A549 (cell line): Measurements from ENCODE around the gene UNC45A. TPM values are rescaled to one million over a fixed set of nuclear protein-coding genes. Genes with fewer than 3 reads are reported as not detected.
A peak's percentile ranks its signal among the peaks of the same experiment; 100 is the strongest.

Experiments used
- ATOH8 ChIP-seq: fragments of 250-450 bp; sonication (Bioruptor Pico); IDR thresholded peaks from 2 replicates; pipeline ENCODE4 v1.5.0; 2020; ENCODE audit warnings: low read depth, mild to moderate bottlenecking, moderate library complexity
- BHLHE40 ChIP-seq: IDR thresholded peaks from 2 replicates; pipeline ENCODE4 v1.6.1; 2012; ENCODE audit warnings: low read depth, low read length, inconsistent platforms
- CBX2 ChIP-seq: fragments of 200-600 bp; sonication (generic); IDR thresholded peaks from 2 replicates; pipeline ENCODE4 v1.6.1; 2016; ENCODE audit warnings: low read depth, mild to moderate bottlenecking, borderline replicate concordance
- CTCF ChIP-seq: fragments of >200 bp; sonication (Bioruptor Twin); formaldehyde crosslinking; IDR thresholded peaks from 3 replicates; pipeline ENCODE4 v1.5.1; 2016
- E2F6 ChIP-seq: IDR thresholded peaks from 2 replicates; pipeline ENCODE4 v1.6.1; 2012; ENCODE audit warnings: low read depth, borderline replicate concordance
- EHF ChIP-seq: fragments of 250-450 bp; sonication (Bioruptor Pico); IDR thresholded peaks from 2 replicates; pipeline ENCODE4 v1.5.0; 2020; ENCODE audit warnings: mild to moderate bottlenecking
- EP300 ChIP-seq, 2 experiments: fragments of >200 bp; sonication (Bioruptor Twin); formaldehyde crosslinking; IDR thresholded peaks; 2 replicates in 1 of 2; 3 replicates in 1 of 2; pipeline ENCODE4 v1.6.1; 2016 to 2017
- ESRRA ChIP-seq: fragments of 150-350 bp; IDR thresholded peaks from 2 replicates; pipeline ENCODE4 v1.6.1; 2014; ENCODE audit warnings: mild to moderate bottlenecking, low read length, borderline replicate concordance
- FOSB ChIP-seq: fragments of 250-450 bp; sonication (Bioruptor Pico); IDR thresholded peaks from 2 replicates; pipeline ENCODE4 v1.5.0; 2020; ENCODE audit warnings: mild to moderate bottlenecking, moderate library complexity
- FOSL2 ChIP-seq, 2 experiments: fragments of 450-650 bp in 1 of 2; fragments of >200 bp in 1 of 2; sonication (Bioruptor Twin) in 1 of 2; formaldehyde crosslinking; IDR thresholded peaks; 2 replicates each; pipeline versions ENCODE4 v1.5.0 to v1.6.1; 2016 to 2020; ENCODE audit warnings: mild to moderate bottlenecking in 1 of 2, moderate library complexity in 1 of 2
- FOXS1 ChIP-seq: fragments of 250-450 bp; sonication (Bioruptor Pico); IDR thresholded peaks from 2 replicates; pipeline ENCODE4 v1.5.0; 2020; ENCODE audit warnings: mild to moderate bottlenecking, moderate library complexity
- HDAC2 ChIP-seq: fragments of 200-600 bp; sonication (generic); IDR thresholded peaks from 2 replicates; pipeline ENCODE4 v1.6.1; 2016
- HES2 ChIP-seq: fragments of >200 bp; sonication (Bioruptor Twin); formaldehyde crosslinking; IDR thresholded peaks from 2 replicates; pipeline ENCODE4 v1.6.1; 2016
- HEYL ChIP-seq: fragments of 250-450 bp; sonication (Bioruptor Pico); IDR thresholded peaks from 2 replicates; pipeline ENCODE4 v1.8.0; 2021; ENCODE audit warnings: mild to moderate bottlenecking, moderate library complexity
- HOXA7 ChIP-seq: fragments of 250-450 bp; sonication (Bioruptor Pico); IDR thresholded peaks from 2 replicates; pipeline ENCODE4 v1.5.0; 2020; ENCODE audit warnings: mild to moderate bottlenecking, moderate library complexity
- HOXB5 ChIP-seq: fragments of 250-450 bp; sonication (Bioruptor Pico); IDR thresholded peaks from 2 replicates; pipeline ENCODE4 v1.5.0; 2020; ENCODE audit warnings: mild to moderate bottlenecking, moderate library complexity
- KDM1A ChIP-seq: fragments of 200-600 bp; sonication (generic); IDR thresholded peaks from 2 replicates; pipeline ENCODE4 v1.6.1; 2016; ENCODE audit warnings: low read depth, mild to moderate bottlenecking
- MAX ChIP-seq: IDR thresholded peaks from 2 replicates; pipeline ENCODE4 v1.6.1; 2012
- MYC ChIP-seq: IDR thresholded peaks from 2 replicates; pipeline ENCODE4 v1.6.1; 2012; ENCODE audit warnings: mild to moderate bottlenecking, inconsistent platforms, low read length, improper control_type of control experiment, borderline replicate concordance
- NPAS2 ChIP-seq: fragments of 250-450 bp; sonication (Bioruptor Pico); IDR thresholded peaks from 2 replicates; pipeline ENCODE4 v1.8.0; 2022; ENCODE audit warnings: mild to moderate bottlenecking, moderate library complexity, borderline replicate concordance
- POLR2AphosphoS2 ChIP-seq: conservative IDR thresholded peaks from 2 replicates; pipeline ENCODE4 v1.6.1; 2012; ENCODE audit warnings: low read length, improper control_type of control experiment, inconsistent platforms
- RAD21 ChIP-seq, 2 experiments: fragments of >200 bp in 1 of 2; sonication (Bioruptor Twin) in 1 of 2; formaldehyde crosslinking in 1 of 2; IDR thresholded peaks in 1 of 2; conservative IDR thresholded peaks in 1 of 2; 2 replicates in 1 of 2; 3 replicates in 1 of 2; pipeline ENCODE4 v1.6.1; 2012 to 2018; ENCODE audit warnings: inconsistent platforms in 1 of 2
- RNF2 ChIP-seq: fragments of 200-600 bp; sonication (generic); IDR thresholded peaks from 2 replicates; pipeline ENCODE4 v1.6.1; 2016; ENCODE audit warnings: low read depth, mild to moderate bottlenecking, antibody characterized with exemption, moderate library complexity, borderline replicate concordance
- SREBF2 ChIP-seq: fragments of 450-650 bp; IDR thresholded peaks from 2 replicates; pipeline ENCODE4 v1.6.1; 2014; ENCODE audit warnings: mild to moderate bottlenecking, moderate library complexity
- TFCP2L1 ChIP-seq: fragments of 250-450 bp; sonication (Bioruptor Pico); IDR thresholded peaks from 2 replicates; pipeline ENCODE4 v1.5.0; 2021; ENCODE audit warnings: mild to moderate bottlenecking
- USF2 ChIP-seq: fragments of 450-650 bp; IDR thresholded peaks from 2 replicates; pipeline ENCODE4 v1.6.1; 2014; ENCODE audit warnings: antibody characterized with exemption
- ZFP36 ChIP-seq: fragments of 450-650 bp; IDR thresholded peaks from 2 replicates; pipeline ENCODE4 v1.6.1; 2014; ENCODE audit warnings: borderline replicate concordance; ENCODE audit not compliant: partially characterized antibody
- ZNF302 ChIP-seq: fragments of 250-450 bp; sonication (Bioruptor Pico); IDR thresholded peaks from 2 replicates; pipeline ENCODE4 v1.9.0; 2021; ENCODE audit warnings: inconsistent platforms, mild to moderate bottlenecking, moderate library complexity
- polyA plus RNA-seq, 4 experiments: library from polyadenylated mRNA; depleted of rRNA in 3 of 4; stranded (reverse); fragments of >200 nt; fragmentation: RNase III in 1 of 4; extraction: RNeasy Plus Mini Kit Qiagen cat#74134 plus additional on column Dnase treatment in 1 of 4; gene quantifications; 2 replicates in 3 of 4; 3 replicates in 1 of 4; pipeline ENCODE4 v1.2.3, GENCODE V29; 2011 to 2017
- TF ChIP-seq, protein P1 (sequence below): fragments of >200 bp; sonication (Bioruptor Twin); formaldehyde crosslinking; IDR thresholded peaks from 3 replicates; pipeline ENCODE4 v1.6.1; 2016
- TF ChIP-seq, protein P2 (sequence below): IDR thresholded peaks from 2 replicates; pipeline ENCODE4 v1.6.1; 2012

The UNC45A gene
- polyA plus RNA-seq, 2 of the 4 experiments (the other 2 are of a cell fraction): 48.2 to 80.4 TPM

- TF ChIP-seq ATOH8: peak; percentile 74; the same call in 1 of the 2 replicates
- TF ChIP-seq FOXS1: peak; percentile 16; the same call in 1 of the 2 replicates
- no peak for TF ChIP-seq RAD21 (conservative IDR thresholded peaks at IDR 0.05 in 1 of 2, IDR thresholded peaks at IDR 0.05 in 1 of 2)
- TF ChIP-seq E2F6: peak; percentile 92
- peak; percentile 76; the same call in 1 of the 2 replicates for TF ChIP-seq EHF (CRISPR knock-in tag)
- no peak; the same call in 1 of the 2 replicates for TF ChIP-seq KDM1A
- TF ChIP-seq MYC: no peak; the same call in 1 of the 2 replicates
- no peak for TF ChIP-seq HES2
- no peak for TF ChIP-seq ZNF302 (CRISPR knock-in tag)
- TF ChIP-seq FOSB: peak; percentile 81; the same call in 1 of the 2 replicates
- no peak for TF ChIP-seq ZFP36
- TF ChIP-seq BHLHE40: peak; percentile 87
- peak; percentile 66; the same call in 1 of the 2 replicates for TF ChIP-seq HDAC2
- TF ChIP-seq, protein P1, sequence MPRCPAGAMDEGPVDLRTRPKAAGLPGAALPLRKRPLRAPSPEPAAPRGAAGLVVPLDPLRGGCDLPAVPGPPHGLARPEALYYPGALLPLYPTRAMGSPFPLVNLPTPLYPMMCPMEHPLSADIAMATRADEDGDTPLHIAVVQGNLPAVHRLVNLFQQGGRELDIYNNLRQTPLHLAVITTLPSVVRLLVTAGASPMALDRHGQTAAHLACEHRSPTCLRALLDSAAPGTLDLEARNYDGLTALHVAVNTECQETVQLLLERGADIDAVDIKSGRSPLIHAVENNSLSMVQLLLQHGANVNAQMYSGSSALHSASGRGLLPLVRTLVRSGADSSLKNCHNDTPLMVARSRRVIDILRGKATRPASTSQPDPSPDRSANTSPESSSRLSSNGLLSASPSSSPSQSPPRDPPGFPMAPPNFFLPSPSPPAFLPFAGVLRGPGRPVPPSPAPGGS: peak; percentile 94
- no peak for TF ChIP-seq CTCF
- no peak for TF ChIP-seq EP300 (IDR thresholded peaks at IDR 0.05)
- peak; percentile 81 for TF ChIP-seq ESRRA
- no peak for TF ChIP-seq CBX2
- peak; percentile 98 for TF ChIP-seq USF2
- peak; percentile 96 for TF ChIP-seq MAX
- TF ChIP-seq RNF2: no peak
- TF ChIP-seq HOXB5 (CRISPR knock-in tag): peak; percentile 37; the same call in 1 of the 2 replicates
- no peak for TF ChIP-seq HEYL (CRISPR knock-in tag)
- TF ChIP-seq FOSL2 (IDR thresholded peaks at IDR 0.05): no peak
- peak; percentile 30; the same call in 1 of the 2 replicates for TF ChIP-seq FOSL2 (CRISPR knock-in tag; IDR thresholded peaks at IDR 0.05)
- TF ChIP-seq HOXA7 (CRISPR knock-in tag): no peak; the same call in 1 of the 2 replicates
- TF ChIP-seq SREBF2: no peak
- TF ChIP-seq, protein P2, sequence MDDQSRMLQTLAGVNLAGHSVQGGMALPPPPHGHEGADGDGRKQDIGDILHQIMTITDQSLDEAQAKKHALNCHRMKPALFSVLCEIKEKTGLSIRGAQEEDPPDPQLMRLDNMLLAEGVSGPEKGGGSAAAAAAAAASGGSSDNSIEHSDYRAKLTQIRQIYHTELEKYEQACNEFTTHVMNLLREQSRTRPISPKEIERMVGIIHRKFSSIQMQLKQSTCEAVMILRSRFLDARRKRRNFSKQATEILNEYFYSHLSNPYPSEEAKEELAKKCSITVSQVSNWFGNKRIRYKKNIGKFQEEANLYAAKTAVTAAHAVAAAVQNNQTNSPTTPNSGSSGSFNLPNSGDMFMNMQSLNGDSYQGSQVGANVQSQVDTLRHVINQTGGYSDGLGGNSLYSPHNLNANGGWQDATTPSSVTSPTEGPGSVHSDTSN: 0 out of 2 replicates have a peak, but pooled peaks have one; percentile 52
- TF ChIP-seq POLR2AphosphoS2: peak; percentile 84; the same call in 1 of the 2 replicates
- TF ChIP-seq NPAS2: 0 out of 2 replicates have a peak, but pooled peaks have one; percentile 7
- peak; percentile 91 for TF ChIP-seq TFCP2L1 (CRISPR knock-in tag)
Measured at GRCh38 chr15:90954712-90955623, 19.9 kb downstream of the UNC45A start, which contains the start of gene RCCD1 (continued).
